ENCODE measurements around the gene NAA10. TPM values are rescaled to one million over a fixed set of nuclear protein-coding genes. Genes with fewer than 3 reads are reported as not detected.

Gene NAA10
- total and polyA plus RNA-seq, 11 donors: 52.5 to 221 (median 91.5) TPM

- peak in 1 of 5 donors; percentile 23 for DNase-seq
These were observed 32.8 kb upstream of the NAA10 start for GRCh38 chrX:153967536-153968224.

GRCh38 chrX:153966841-153967535 is 32.2 kb upstream of the NAA10 start:
- DNase-seq: peak in 1 of 5 donors; percentile 22
- H3K4me1 ChIP-seq: peaks cover 0 to 60% (median 35%) of the 10 kb centered on the region in 12 donors

More at GRCh38 chrX:153967536-153968224, 32.8 kb upstream of the NAA10 start:
- TF ChIP-seq POLR2A (IDR thresholded peaks at IDR 0.05) (no peak), CTCF (IDR thresholded peaks at IDR 0.05) (no peak)
- peaks cover 0 to 22% (median 12%) of the 10 kb centered on the region in 9 donors for H3K36me3 ChIP-seq
- H3K27ac ChIP-seq: peak overlapping the region in 7 of 12 donors; percentile 3 to 100 (median 68)
- 47 to 70% (median 62%) methylated on average over 16 of the region's 16 CpGs for WGBS, 4 donors
- H3K9me3 ChIP-seq: no peaks in the 10 kb centered on the region
- peak overlapping the region in 2 of 12 donors; percentile 90 to 94 for H3K4me3 ChIP-seq
- peaks cover 0 to 9% (median 0%) of the 10 kb centered on the region in 9 donors for H3K27me3 ChIP-seq
- ATAC-seq: no peak
- intact Hi-C loops (cut with DNase I): loop anchor here in 1 of 10 donors (2.0 kb wide), 1 partner anchor 39 kb away; no protein-coding TSS in a partner anchor
- H3K4me1 ChIP-seq: peaks cover 0 to 60% (median 35%) of the 10 kb centered on the region in 12 donors

GRCh38 chrX:153966283-153966688 is 31.4 kb upstream of the NAA10 start:
- peak overlapping the region in 5 of 12 donors; percentile 22 to 100 (median 83) for H3K27ac ChIP-seq
- peak in 2 of 5 donors; percentile 40 to 51 for DNase-seq

More at GRCh38 chrX:153966841-153967535, 32.2 kb upstream of the NAA10 start:
- WGBS, 4 donors: 59 to 87% (median 74%) methylated on average over 8 to 14 of the region's 14 CpGs
- no peak for ATAC-seq
- Histone ChIP-seq H3K36me3 (peaks cover 0 to 28% (median 17%) of the 10 kb centered on the region in 9 donors), H3K27ac (peak overlapping the region in 8 of 12 donors; percentile 3 to 100 (median 49)), H3K9me3 (no peaks in the 10 kb centered on the region), H3K27me3 (peaks cover 0 to 9% (median 0%) of the 10 kb centered on the region in 9 donors), H3K4me3 (peak overlapping the region in 1 of 12 donors; percentile 94)
- TF ChIP-seq POLR2A (IDR thresholded peaks at IDR 0.05): no peak
- no peak for TF ChIP-seq CTCF (IDR thresholded peaks at IDR 0.05)
- intact Hi-C loops (cut with DNase I): no loop called here

More at GRCh38 chrX:153966283-153966688, 31.4 kb upstream of the NAA10 start:
- WGBS, 4 donors: 56 to 75% (median 69%) methylated on average over 15 of the region's 15 CpGs
- ATAC-seq: peak in 2 of 4 donors; percentile 6 to 11
- no peak overlapping the region for H3K4me3 ChIP-seq
- peaks cover 0 to 35% (median 24%) of the 10 kb centered on the region in 9 donors for H3K36me3 ChIP-seq
- peaks cover 0 to 60% (median 35%) of the 10 kb centered on the region in 12 donors for H3K4me1 ChIP-seq
- peaks cover 0 to 8% (median 0%) of the 10 kb centered on the region in 9 donors for H3K27me3 ChIP-seq
- no peak for TF ChIP-seq CTCF (IDR thresholded peaks at IDR 0.05)
- no peak for TF ChIP-seq POLR2A (IDR thresholded peaks at IDR 0.05)
- H3K9me3 ChIP-seq: no peaks in the 10 kb centered on the region
- intact Hi-C loops (cut with DNase I): no loop called here

Measured in heart left ventricle (tissue), 16 donors.